Measurements from ENCODE around the gene UROS.
A peak's percentile ranks its signal among the peaks of the same experiment; 100 is the strongest.

The UROS gene

GRCh38 chr10:125836746-125837145 is 13.7 kb upstream of the UROS start:
- no peak overlapping the region for H3K4me3 ChIP-seq (ENCODE audit: low read length in 2 of 2)
- no peak overlapping the region for H3K9ac ChIP-seq (ENCODE audit: low read depth in 1 of 2, low read length in 2 of 2)
- H3K4me1 ChIP-seq (ENCODE audit: control insufficient read depth in 2 of 2, insufficient read depth in 2 of 2, low read length in 2 of 2) = no peaks in the 10 kb centered on the region
- H3K9me3 ChIP-seq (ENCODE audit: control insufficient read depth in 2 of 2, low read length in 2 of 2) = no peaks in the 10 kb centered on the region
- no peak overlapping the region for H3K27ac ChIP-seq (ENCODE audit: low read depth in 2 of 2, low read length in 2 of 2)
- peaks cover 67 to 77% of the 10 kb centered on the region in 2 donors for H3K36me3 ChIP-seq (ENCODE audit: control insufficient read depth in 2 of 2, insufficient read depth in 2 of 2, low read length in 2 of 2)
- H3K27me3 ChIP-seq (ENCODE audit: control insufficient read depth in 2 of 2, insufficient read depth in 2 of 2, low read length in 2 of 2) = no peaks in the 10 kb centered on the region

GRCh38 chr10:125828311-125828710 is 5.3 kb upstream of the UROS start:
- Histone ChIP-seq H3K36me3 (ENCODE audit: control insufficient read depth in 2 of 2, insufficient read depth in 2 of 2, low read length in 2 of 2) (peaks cover 47% of the 10 kb centered on the region in 2 donors), H3K27me3 (ENCODE audit: control insufficient read depth in 2 of 2, insufficient read depth in 2 of 2, low read length in 2 of 2) (no peaks in the 10 kb centered on the region), H3K27ac (ENCODE audit: low read depth in 2 of 2, low read length in 2 of 2) (no peak overlapping the region), H3K4me3 (ENCODE audit: low read length in 2 of 2) (no peak overlapping the region), H3K9ac (ENCODE audit: low read depth in 1 of 2, low read length in 2 of 2) (no peak overlapping the region), H3K9me3 (ENCODE audit: control insufficient read depth in 2 of 2, low read length in 2 of 2) (no peaks in the 10 kb centered on the region), H3K4me1 (ENCODE audit: control insufficient read depth in 2 of 2, insufficient read depth in 2 of 2, low read length in 2 of 2) (peaks cover 11% of the 10 kb centered on the region in 2 donors)

- Histone ChIP-seq H3K9me3 (ENCODE audit: control insufficient read depth in 2 of 2, low read length in 2 of 2) (no peaks in the 10 kb centered on the region), H3K27me3 (ENCODE audit: control insufficient read depth in 2 of 2, insufficient read depth in 2 of 2, low read length in 2 of 2) (no peaks in the 10 kb centered on the region), H3K27ac (ENCODE audit: low read depth in 2 of 2, low read length in 2 of 2) (no peak overlapping the region), H3K4me1 (ENCODE audit: control insufficient read depth in 2 of 2, insufficient read depth in 2 of 2, low read length in 2 of 2) (peaks cover 11% of the 10 kb centered on the region in 2 donors), H3K36me3 (ENCODE audit: control insufficient read depth in 2 of 2, insufficient read depth in 2 of 2, low read length in 2 of 2) (peaks cover 39 to 42% of the 10 kb centered on the region in 2 donors), H3K9ac (ENCODE audit: low read depth in 1 of 2, low read length in 2 of 2) (no peak overlapping the region), H3K4me3 (ENCODE audit: low read length in 2 of 2) (no peak overlapping the region)
Measured at GRCh38 chr10:125827133-125827532, 4.1 kb upstream of the UROS start.

GRCh38 chr10:125824736-125825135 is 1.7 kb upstream of the UROS start:
- Histone ChIP-seq H3K9me3 (ENCODE audit: control insufficient read depth in 2 of 2, low read length in 2 of 2) (no peaks in the 10 kb centered on the region), H3K9ac (ENCODE audit: low read depth in 1 of 2, low read length in 2 of 2) (peak overlapping the region in 1 of 2 donors; percentile 72), H3K27me3 (ENCODE audit: control insufficient read depth in 2 of 2, insufficient read depth in 2 of 2, low read length in 2 of 2) (no peaks in the 10 kb centered on the region), H3K36me3 (ENCODE audit: control insufficient read depth in 2 of 2, insufficient read depth in 2 of 2, low read length in 2 of 2) (peaks cover 22 to 26% of the 10 kb centered on the region in 2 donors), H3K27ac (ENCODE audit: low read depth in 2 of 2, low read length in 2 of 2) (no peak overlapping the region), H3K4me3 (ENCODE audit: low read length in 2 of 2) (peak overlapping the region in 1 of 2 donors; percentile 85), H3K4me1 (ENCODE audit: control insufficient read depth in 2 of 2, insufficient read depth in 2 of 2, low read length in 2 of 2) (peaks cover 11 to 14% of the 10 kb centered on the region in 2 donors)

- Histone ChIP-seq H3K4me1 (ENCODE audit: control insufficient read depth in 2 of 2, insufficient read depth in 2 of 2, low read length in 2 of 2) (peaks cover 11 to 14% of the 10 kb centered on the region in 2 donors), H3K27ac (ENCODE audit: low read depth in 2 of 2, low read length in 2 of 2) (peak overlapping the region; percentile 78 to 89), H3K27me3 (ENCODE audit: control insufficient read depth in 2 of 2, insufficient read depth in 2 of 2, low read length in 2 of 2) (no peaks in the 10 kb centered on the region), H3K9ac (ENCODE audit: low read depth in 1 of 2, low read length in 2 of 2) (peak overlapping the region; percentile 52 to 72), H3K36me3 (ENCODE audit: control insufficient read depth in 2 of 2, insufficient read depth in 2 of 2, low read length in 2 of 2) (peaks cover 12 to 16% of the 10 kb centered on the region in 2 donors), H3K9me3 (ENCODE audit: control insufficient read depth in 2 of 2, low read length in 2 of 2) (no peaks in the 10 kb centered on the region), H3K4me3 (ENCODE audit: low read length in 2 of 2) (peak overlapping the region; percentile 85 to 86)
Measured at GRCh38 chr10:125823663-125824251, 699 bp upstream of the UROS start.

GRCh38 chr10:125820701-125821100 is 2.4 kb downstream of the UROS start:
- Histone ChIP-seq H3K9ac (ENCODE audit: low read depth in 1 of 2, low read length in 2 of 2) (no peak overlapping the region), H3K27ac (ENCODE audit: low read depth in 2 of 2, low read length in 2 of 2) (no peak overlapping the region), H3K36me3 (ENCODE audit: control insufficient read depth in 2 of 2, insufficient read depth in 2 of 2, low read length in 2 of 2) (no peaks in the 10 kb centered on the region), H3K4me1 (ENCODE audit: control insufficient read depth in 2 of 2, insufficient read depth in 2 of 2, low read length in 2 of 2) (peaks cover 11 to 14% of the 10 kb centered on the region in 2 donors), H3K4me3 (ENCODE audit: low read length in 2 of 2) (no peak overlapping the region), H3K9me3 (ENCODE audit: control insufficient read depth in 2 of 2, low read length in 2 of 2) (no peaks in the 10 kb centered on the region), H3K27me3 (ENCODE audit: control insufficient read depth in 2 of 2, insufficient read depth in 2 of 2, low read length in 2 of 2) (no peaks in the 10 kb centered on the region)

- Histone ChIP-seq H3K9ac (ENCODE audit: low read depth in 1 of 2, low read length in 2 of 2) (no peak overlapping the region), H3K4me3 (ENCODE audit: low read length in 2 of 2) (no peak overlapping the region), H3K27me3 (ENCODE audit: control insufficient read depth in 2 of 2, insufficient read depth in 2 of 2, low read length in 2 of 2) (no peaks in the 10 kb centered on the region), H3K27ac (ENCODE audit: low read depth in 2 of 2, low read length in 2 of 2) (no peak overlapping the region), H3K36me3 (ENCODE audit: control insufficient read depth in 2 of 2, insufficient read depth in 2 of 2, low read length in 2 of 2) (peaks cover 12 to 19% of the 10 kb centered on the region in 2 donors), H3K4me1 (ENCODE audit: control insufficient read depth in 2 of 2, insufficient read depth in 2 of 2, low read length in 2 of 2) (peaks cover 0 to 3% of the 10 kb centered on the region in 2 donors), H3K9me3 (ENCODE audit: control insufficient read depth in 2 of 2, low read length in 2 of 2) (no peaks in the 10 kb centered on the region)
Measured at GRCh38 chr10:125817337-125817946, 5.6 kb downstream of the UROS start.

- no peaks in the 10 kb centered on the region for H3K4me1 ChIP-seq (ENCODE audit: control insufficient read depth in 2 of 2, insufficient read depth in 2 of 2, low read length in 2 of 2)
- H3K4me3 ChIP-seq (ENCODE audit: low read length in 2 of 2) = no peak overlapping the region
Measured at GRCh38 chr10:125816548-125816947, 6.5 kb downstream of the UROS start.

GRCh38 chr10:125815764-125816163 is 7.3 kb downstream of the UROS start:
- Histone ChIP-seq H3K4me1 (ENCODE audit: control insufficient read depth in 2 of 2, insufficient read depth in 2 of 2, low read length in 2 of 2) (no peaks in the 10 kb centered on the region), H3K27me3 (ENCODE audit: control insufficient read depth in 2 of 2, insufficient read depth in 2 of 2, low read length in 2 of 2) (no peaks in the 10 kb centered on the region), H3K9ac (ENCODE audit: low read depth in 1 of 2, low read length in 2 of 2) (no peak overlapping the region), H3K9me3 (ENCODE audit: control insufficient read depth in 2 of 2, low read length in 2 of 2) (no peaks in the 10 kb centered on the region), H3K27ac (ENCODE audit: low read depth in 2 of 2, low read length in 2 of 2) (no peak overlapping the region), H3K4me3 (ENCODE audit: low read length in 2 of 2) (no peak overlapping the region), H3K36me3 (ENCODE audit: control insufficient read depth in 2 of 2, insufficient read depth in 2 of 2, low read length in 2 of 2) (peaks cover 12 to 25% of the 10 kb centered on the region in 2 donors)

More at GRCh38 chr10:125816548-125816947, 6.5 kb downstream of the UROS start:
- H3K9me3 ChIP-seq (ENCODE audit: control insufficient read depth in 2 of 2, low read length in 2 of 2) = no peaks in the 10 kb centered on the region
- no peak overlapping the region for H3K9ac ChIP-seq (ENCODE audit: low read depth in 1 of 2, low read length in 2 of 2)
- peaks cover 12 to 19% of the 10 kb centered on the region in 2 donors for H3K36me3 ChIP-seq (ENCODE audit: control insufficient read depth in 2 of 2, insufficient read depth in 2 of 2, low read length in 2 of 2)
- no peak overlapping the region for H3K27ac ChIP-seq (ENCODE audit: low read depth in 2 of 2, low read length in 2 of 2)
- H3K27me3 ChIP-seq (ENCODE audit: control insufficient read depth in 2 of 2, insufficient read depth in 2 of 2, low read length in 2 of 2) = no peaks in the 10 kb centered on the region

GRCh38 chr10:125812128-125812750 is 10.8 kb downstream of the UROS start:
- Histone ChIP-seq H3K9ac (ENCODE audit: low read depth in 1 of 2, low read length in 2 of 2) (no peak overlapping the region), H3K27me3 (ENCODE audit: control insufficient read depth in 2 of 2, insufficient read depth in 2 of 2, low read length in 2 of 2) (no peaks in the 10 kb centered on the region), H3K4me1 (ENCODE audit: control insufficient read depth in 2 of 2, insufficient read depth in 2 of 2, low read length in 2 of 2) (no peaks in the 10 kb centered on the region), H3K9me3 (ENCODE audit: control insufficient read depth in 2 of 2, low read length in 2 of 2) (no peaks in the 10 kb centered on the region), H3K4me3 (ENCODE audit: low read length in 2 of 2) (no peak overlapping the region), H3K27ac (ENCODE audit: low read depth in 2 of 2, low read length in 2 of 2) (no peak overlapping the region), H3K36me3 (ENCODE audit: control insufficient read depth in 2 of 2, insufficient read depth in 2 of 2, low read length in 2 of 2) (peaks cover 21 to 39% of the 10 kb centered on the region in 2 donors)
